Neural cell (in vitro differentiated cells): ENCODE measurements around the gene UBL4B.

Experiments used
- CTCF ChIP-seq: fragments of 450-650 bp; IDR thresholded peaks from 2 replicates; pipeline ENCODE4 v1.5.1; 2014; ENCODE audit warnings: antibody characterized with exemption, mild to moderate bottlenecking, moderate library complexity; ENCODE audit not compliant: poor library complexity, severe bottlenecking
- EP300 ChIP-seq: fragments of 450-650 bp; conservative IDR thresholded peaks from 2 replicates; pipeline ENCODE4 v1.6.1; 2014; ENCODE audit warnings: antibody characterized with exemption, mild to moderate bottlenecking, moderate library complexity; ENCODE audit not compliant: poor library complexity, severe bottlenecking
- EZH2 ChIP-seq: fragments of 200-600, 300-800 bp; shearing (Covaris generic), sonication (generic); IDR thresholded peaks from 2 replicates; pipeline ENCODE4 v1.6.1; 2014; ENCODE audit warnings: antibody characterized with exemption, low read length, borderline replicate concordance, mild to moderate bottlenecking; ENCODE audit not compliant: insufficient read depth, poor library complexity, severe bottlenecking
- MXI1 ChIP-seq: fragments of 450-650 bp; conservative IDR thresholded peaks from 2 replicates; pipeline ENCODE4 v1.6.1; 2014; ENCODE audit warnings: antibody characterized with exemption, mild to moderate bottlenecking; ENCODE audit not compliant: poor library complexity, severe bottlenecking
- POLR2AphosphoS5 ChIP-seq: IDR thresholded peaks from 2 replicates; pipeline ENCODE4 v1.6.1; 2012
- RAD21 ChIP-seq: fragments of 450-650 bp; conservative IDR thresholded peaks from 2 replicates; pipeline ENCODE4 v1.6.1; 2014; ENCODE audit warnings: antibody characterized with exemption, mild to moderate bottlenecking, moderate library complexity
- REST ChIP-seq: IDR thresholded peaks from 2 replicates; pipeline ENCODE4 v1.6.1; 2012; ENCODE audit warnings: borderline replicate concordance
- SMC3 ChIP-seq: fragments of 450-650 bp; conservative IDR thresholded peaks from 2 replicates; pipeline ENCODE4 v1.6.1; 2014; ENCODE audit warnings: antibody characterized with exemption, mild to moderate bottlenecking, moderate library complexity; ENCODE audit not compliant: poor library complexity
- TAF1 ChIP-seq: IDR thresholded peaks from 2 replicates; pipeline ENCODE4 v1.6.1; 2012; ENCODE audit warnings: low read depth

- no peak for TF ChIP-seq CTCF
- no peak for TF ChIP-seq POLR2AphosphoS5
- TF ChIP-seq EP300: no peak
- TF ChIP-seq RAD21: no peak
- TF ChIP-seq SMC3: no peak
- no peak for TF ChIP-seq EZH2
- no peak for TF ChIP-seq MXI1
- no peak for TF ChIP-seq TAF1
- TF ChIP-seq REST: no peak
These were observed 13.8 kb upstream of the UBL4B start for GRCh38 chr1:110098222-110099026.
